HuH-7 (cell line): Measurements from ENCODE around the gene HDC.

Source experiments
- DNase-seq: peaks from one replicate; pipeline ENCODE4 v3.0.0; 2011; ENCODE audit warnings: low spot score

HDC gene

DNA sequence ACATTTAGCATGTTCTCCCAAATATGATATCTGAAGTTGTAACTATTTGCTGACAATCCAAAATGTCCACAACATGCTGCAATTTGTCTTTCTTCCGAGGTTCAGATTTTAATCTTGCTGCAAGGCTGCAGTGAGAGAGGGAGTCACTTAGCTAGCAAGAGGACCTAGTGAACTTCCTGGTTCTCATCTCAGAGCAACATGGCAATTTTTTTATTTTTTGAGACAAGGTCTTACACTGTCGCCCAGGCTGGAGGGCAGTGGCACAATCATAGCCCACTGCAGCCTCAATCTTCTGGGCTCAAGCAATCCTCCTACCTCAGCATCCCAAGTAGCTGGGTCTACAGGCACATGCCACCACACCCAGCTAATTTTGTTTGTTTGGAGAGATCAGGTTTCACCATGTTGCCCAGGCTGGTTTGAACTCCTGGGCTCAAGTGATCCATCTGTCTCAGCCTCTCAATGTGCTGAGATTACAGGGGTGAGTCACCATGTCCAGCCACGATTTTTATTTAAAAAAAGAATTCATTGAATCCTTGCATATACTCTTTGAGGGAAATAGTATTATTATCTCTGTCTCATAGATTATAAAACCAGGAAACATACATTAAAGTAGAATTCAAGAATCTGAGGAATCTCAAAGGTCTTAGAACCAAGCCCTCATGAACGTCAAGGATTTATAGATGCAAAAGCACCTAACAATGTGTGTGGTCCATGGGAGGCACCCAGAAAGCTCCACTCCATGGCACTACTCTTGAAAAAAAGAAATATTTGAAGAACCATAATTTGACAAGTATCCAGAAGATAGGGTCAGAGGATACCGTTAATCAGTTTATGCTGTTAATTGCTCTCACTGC is 9.1 kb downstream of the HDC start:
- no peak for DNase-seq

DNA sequence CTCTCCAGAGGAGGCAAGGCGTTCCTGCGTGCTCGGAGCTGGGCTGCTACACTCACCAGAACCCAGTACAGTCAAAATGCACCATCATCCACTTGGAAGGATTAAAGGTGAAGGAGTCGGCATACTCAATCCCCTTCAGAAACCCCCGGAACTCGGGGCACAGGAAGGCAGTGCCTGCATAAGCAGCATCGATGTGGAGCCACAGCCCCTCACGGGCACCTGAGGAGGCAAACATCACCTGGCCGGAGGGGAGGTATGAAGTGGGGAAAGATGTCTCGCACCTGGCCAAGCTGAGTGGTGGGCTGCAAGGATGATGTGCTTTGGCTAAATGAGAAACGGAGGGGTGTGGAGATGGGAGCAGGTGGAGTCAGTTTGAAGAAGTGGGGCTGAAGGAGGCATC is 13.0 kb downstream of the HDC start:
- no peak for DNase-seq

DNA sequence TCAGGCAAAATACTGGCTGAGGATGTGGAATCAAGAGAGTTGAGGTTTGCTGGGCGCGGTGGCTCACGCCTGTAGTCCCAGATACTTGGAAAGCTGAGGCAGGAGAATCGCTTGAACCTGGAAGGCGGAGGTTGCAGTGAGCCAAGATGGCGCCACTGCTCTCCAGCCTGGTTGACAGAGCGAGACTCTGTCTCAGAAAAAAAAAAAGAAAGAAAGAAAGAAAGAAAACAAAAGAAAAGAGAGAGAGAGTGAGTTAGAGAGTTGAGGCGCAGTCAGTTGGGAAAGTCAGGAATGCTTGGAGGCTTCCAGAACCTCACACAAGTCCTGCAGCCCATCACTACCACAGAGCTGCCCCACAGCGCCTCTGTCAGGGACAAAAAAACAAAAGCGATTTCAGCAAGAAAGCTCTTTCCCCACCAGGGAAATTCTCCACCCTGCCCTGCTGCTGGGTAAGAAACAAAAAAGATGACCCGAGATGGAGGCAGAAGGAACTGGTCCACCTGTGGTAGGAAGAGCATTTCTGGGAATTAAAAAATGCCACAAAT is 13.8 kb downstream of the HDC start:
- DNase-seq, result no peak

DNA sequence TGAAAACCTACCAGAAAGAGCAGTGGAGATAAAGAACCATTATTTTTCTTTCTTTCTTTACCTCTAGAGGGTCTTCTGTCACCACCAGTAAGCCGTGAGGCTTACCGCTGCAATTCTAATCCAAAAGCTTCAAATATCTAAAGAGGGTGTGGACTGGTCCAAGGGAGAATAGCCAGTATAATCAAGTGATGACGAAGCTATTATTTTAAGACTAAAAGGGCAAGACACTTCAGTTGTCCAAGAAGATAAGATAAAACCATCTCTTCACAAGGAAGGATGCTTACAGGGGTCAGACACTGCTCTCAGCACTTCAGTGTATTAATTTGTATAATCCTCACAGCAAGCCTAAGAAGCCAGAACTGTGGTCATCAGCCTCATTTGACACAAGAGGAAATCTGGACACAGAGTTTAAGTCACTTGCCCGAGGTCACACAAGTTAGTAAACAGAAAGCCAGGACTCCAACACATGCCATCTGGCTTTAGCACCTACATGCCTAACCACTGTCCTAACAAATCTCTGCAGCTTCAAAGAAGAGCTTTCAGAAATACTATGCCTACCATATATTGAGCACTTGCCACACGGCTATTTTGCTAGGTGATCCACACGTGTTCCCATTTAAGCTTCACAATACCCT is 14.6 kb downstream of the HDC start:
- no peak for DNase-seq

DNA sequence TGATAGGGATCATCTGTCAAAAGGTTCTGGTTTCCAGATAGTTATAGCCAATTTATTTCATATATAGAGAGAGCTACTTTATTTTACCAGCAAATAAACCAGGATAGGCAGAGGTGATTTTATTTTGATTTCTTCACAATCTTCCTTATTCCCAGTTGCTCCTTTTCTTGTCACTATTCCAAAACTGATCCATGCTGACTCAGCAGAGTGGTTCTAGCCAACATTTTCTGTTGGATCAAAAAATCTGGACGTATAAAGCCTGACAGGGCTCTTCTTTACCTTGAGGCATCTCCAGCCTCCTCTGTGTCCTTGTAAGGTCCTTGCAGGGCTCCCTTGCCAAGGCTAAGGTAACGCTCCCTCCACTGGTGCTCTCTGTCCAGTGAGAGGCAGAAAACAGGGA is 15.8 kb downstream of the HDC start:
- DNase-seq, result no peak

DNA sequence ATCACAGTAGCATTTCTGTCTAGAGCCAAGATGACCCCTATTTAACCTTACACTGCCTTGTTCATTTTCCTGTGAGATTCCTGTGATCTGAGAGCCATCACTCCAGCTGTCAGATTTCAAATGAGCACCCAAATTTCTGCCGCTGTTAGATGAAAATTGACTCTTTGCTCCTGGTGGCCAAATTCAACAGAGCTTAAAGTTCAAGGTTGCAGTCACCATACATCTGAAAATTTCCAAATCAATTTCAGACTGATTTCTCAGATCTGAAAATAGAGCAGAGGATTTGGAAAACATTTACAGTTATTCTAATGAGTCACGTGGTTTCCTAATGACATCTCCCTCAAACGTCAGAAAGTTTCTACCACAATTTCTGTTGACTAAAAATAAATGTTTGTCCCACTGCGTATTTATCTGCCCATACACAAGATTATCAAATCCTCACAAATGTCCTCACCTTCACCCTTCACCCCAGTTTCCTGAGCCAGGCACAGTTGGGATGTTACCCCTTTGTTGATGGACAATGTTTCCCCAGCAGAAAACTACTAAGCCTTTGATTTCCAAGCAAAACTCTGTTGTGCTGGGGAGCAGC is 16.4 kb downstream of the HDC start:
- DNase-seq, result no peak

DNA sequence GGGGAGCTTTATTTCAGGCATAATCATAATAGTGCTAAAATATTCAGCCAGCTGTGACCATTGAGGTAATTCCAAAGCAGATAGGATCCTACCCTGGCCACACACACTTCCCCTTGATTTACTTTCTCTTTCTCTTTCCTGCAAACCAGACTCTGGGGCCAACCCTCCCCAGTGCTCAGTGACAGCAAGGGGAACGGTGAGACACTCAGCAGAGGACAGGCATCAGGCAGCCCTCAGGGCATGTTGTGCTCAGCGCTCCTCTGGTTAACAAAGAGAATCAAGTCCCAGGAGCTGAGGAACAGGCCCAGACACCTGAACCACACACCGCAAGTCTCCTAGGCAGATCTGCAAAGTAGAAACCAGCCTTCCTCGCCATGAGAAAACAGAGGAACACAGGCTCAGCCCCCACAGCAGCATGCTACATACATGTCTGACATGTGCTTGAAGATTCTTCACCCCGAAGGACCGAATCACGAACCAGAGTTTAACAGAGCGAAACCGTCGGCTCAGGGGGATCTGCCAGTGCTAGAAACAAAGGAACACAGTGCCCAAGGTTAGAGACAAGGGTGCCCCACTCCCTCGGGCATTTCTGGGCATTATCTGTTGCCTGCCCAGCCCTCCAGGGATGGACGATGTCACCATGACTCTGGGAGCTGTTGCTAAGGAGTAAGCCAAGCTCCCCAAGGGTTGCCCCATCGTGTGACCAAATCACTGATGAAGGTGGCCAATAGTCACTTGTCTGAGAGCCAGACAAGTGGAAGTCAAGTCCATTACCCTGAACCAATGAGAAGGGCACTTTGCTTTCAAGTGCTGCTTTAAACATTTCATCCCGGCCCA is 17.5 kb downstream of the HDC start:
- DNase-seq, result no peak

DNA sequence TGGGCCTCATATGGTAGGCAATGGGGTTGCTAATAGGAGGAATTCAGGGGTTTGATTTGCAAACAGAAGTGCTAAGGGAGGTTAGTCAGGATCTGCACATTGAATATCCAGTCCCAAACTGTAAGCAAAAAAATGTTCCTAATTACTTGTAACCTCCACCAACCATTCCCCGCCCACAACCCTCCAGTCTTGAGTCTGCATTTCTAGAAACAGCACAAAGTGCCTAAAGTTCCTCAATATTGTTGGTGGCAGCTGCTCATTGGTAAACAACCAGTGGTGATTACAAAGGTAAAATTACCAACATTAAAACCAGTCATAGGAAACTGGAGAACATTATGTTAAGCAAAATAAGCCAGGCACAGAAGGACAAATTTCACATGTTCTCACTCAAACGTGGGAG is 18.9 kb downstream of the HDC start:
- no peak for DNase-seq

DNA sequence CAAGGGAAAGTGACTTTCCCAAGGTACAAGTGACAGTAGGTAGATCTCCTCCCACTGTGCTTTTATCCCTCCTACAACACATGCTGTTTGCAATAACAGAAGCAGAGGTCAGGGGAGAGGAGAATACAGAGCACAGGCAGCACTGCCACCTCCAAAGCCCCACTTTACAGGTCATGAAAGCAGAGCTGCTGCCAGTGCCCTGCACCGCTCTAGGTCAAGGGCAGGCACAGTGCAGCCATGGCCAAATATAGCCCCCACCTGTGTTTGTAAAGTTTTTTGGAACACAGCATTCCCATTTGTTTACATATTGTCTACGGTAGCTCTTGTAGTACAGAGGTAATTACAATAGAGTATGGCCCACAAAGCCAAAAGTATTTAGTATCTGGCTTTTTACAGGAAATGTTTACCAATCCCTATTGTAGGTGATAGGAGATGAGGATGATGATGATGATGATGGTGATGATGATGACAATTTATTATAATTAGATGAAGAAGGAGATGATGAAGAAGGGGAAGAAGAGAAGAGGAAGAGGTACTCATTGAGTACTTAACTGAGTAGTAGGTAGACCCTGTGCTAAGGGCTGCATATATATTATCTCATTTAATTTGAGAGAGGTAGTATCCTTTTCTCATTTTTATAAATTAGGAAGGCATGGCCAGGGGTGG is 20.4 kb downstream of the HDC start:
- DNase-seq, result no peak

DNA sequence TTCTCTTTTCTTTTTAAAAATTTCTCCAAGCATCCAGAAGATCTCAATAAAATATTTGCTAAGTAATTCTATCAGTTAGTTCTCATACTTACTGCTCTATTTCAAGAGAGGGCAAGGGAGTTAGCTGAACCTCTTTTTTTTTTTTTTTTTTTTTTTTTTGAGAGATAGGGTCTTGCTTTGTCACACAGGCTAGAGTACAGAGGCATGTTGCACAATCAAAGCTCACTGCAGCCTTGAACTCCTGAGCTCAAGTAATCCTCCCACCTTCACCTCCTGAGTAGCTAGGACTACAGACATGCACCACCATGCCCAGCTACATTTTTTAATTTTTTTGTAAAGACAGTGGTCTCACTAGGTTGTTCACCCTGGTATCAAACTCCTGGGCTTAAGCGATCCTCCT is 21.4 kb downstream of the HDC start:
- no peak for DNase-seq

DNA sequence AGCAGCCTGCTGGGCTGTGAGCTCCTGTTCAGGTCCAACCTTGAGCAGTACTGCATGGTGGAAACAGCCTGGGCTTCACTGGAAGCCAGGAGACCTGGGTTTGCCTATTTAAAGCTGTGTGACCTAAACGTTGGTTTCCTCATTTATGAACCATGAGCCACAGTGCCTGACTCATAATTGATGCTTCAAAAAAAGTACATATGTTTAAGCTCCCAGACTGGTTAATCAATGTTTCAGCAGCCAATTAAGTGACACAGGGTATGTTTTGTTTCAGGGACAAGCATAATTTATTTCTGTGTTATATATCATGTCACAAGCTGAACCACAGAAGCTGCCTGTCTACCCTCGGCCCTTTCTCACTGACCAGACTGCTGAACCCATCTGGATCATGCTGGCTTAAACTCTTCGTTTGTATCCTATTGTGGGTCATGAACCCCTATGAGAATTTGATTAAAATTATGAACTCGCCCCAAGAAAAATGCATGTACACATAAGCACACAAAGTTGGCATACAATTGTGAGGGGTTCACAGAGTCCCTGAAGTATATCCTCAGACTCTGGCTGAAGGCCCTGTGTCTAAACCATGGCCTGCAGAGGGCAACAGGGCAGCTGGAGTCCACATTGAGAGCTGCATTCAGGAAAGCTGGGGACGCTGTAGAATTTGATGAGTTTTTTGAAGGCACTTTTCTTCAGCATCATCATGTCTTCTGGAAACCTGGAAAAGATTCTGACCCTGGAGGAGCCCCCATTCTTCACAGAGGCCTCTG is 23.7 kb downstream of the HDC start:
- no peak for DNase-seq

DNA sequence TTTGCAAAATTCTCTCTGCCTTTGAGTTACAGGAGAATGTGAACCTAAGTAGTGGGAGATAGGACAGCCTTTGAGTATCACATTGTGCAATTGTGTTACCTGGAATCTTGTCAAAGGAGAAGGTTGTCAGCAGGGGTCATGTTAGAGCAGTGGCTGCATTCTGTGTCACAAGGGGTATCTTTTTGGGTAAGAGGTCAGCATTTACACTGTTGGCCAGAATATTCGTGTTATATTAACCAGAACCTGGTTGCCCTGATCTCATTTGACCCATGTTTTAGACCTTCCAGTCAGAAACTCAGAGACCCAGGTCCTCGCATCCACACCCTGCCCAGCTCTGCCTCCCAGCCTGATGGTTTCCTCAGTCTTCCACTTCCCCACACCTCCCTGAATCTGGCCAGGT is 27.3 kb downstream of the HDC start:
- DNase-seq, result no peak

DNA sequence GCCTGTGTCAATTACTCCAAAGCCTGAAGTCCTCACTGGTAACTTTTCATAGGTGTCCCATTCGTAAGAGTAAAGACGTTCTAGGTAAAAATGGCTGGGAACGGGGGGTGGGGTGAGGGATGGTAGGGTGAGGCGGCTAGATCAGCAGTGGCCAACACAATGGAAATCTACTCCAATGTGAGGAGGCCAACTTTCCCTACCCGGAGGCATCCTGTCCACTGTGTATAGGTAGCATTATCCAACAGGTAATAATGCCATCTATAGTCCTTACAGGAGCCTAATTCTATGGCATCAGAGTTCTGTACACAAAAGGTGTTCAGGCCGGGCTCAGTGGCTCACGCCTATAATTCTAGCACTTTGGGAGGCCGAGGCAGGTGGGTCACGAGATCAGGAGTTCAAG is 29.1 kb downstream of the HDC start:
- DNase-seq, result no peak

DNA sequence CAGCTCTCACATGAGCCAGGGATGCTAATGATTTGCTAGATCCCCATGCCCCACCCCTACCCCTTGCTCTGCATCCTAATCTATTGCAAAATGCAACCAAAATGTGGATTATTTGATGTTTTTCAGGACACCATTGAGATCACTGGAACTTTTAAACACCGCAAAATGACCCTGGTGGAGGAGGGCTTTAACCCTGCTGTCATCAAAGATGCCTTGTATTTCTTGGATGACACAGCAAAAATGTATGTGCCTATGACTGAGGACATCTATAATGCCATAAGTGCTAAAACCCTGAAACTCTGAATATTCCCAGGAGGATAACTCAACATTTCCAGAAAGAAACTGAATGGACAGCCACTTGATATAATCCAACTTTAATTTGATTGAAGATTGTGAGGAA is 29.7 kb downstream of the HDC start:
- no peak for DNase-seq

DNA sequence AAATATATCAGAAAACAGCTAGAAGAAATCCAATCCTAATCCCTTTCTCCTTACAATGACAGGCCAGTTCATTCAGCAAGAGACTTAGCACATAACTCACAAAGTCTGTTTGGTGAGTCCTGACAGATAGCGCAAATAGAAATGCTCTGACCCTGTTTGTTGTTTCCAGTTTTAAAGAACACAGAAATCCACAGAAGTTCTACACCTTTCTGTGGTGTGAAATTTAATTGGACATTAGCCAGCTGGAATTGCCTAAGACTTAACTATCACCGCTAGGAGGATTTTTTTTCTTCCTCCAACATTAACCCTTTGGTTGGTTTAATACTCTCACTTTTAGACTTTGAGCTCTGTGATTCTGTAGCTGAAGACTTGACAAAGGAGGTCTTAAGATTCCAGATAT is 30.8 kb downstream of the HDC start:
- no peak for DNase-seq

DNA sequence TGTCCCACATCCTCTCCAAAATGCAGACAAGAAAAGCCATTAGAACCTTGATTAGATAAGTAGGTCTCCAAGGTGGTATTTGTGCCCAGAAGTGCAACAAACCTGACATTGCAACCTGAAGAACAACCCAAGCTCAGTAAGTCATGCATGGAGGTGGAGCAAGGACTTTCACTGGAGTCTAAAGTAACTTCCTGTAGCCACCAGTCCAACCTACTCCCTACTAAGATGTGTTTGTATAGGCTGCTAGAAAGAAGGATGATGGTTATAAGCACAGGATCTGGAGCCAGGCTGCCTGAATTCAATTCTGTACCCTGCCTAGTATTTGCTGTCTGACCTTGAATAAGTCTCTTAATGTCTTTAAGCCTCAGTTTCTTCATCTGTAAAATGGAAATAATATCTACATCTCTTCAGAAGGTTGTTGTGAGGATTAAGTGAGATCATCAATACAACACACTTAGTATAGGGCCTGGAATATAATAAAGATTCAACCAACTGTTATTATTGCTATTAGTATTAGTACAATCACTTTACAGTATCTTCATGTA is 32.3 kb downstream of the HDC start:
- DNase-seq, result no peak

DNA sequence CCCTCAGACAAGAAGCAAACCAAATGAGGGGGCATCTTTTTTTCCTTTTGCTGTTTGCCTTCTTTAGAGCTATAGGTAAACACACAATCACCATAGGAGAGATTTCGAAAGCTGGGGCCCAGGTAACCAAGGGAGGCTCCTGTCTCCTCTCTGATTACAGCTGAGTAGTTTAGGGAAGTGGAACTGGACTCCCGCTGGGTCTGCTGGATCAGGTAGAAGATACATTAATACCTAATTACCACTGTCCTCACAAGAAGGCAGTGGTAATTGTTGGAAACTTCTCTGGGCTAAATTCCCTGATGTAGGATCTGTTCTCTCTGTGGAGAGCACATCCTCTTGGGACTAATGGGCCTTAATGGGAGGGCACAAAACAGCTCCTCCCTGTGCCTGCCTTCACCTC is 32.7 kb downstream of the HDC start:
- DNase-seq, result no peak

DNA sequence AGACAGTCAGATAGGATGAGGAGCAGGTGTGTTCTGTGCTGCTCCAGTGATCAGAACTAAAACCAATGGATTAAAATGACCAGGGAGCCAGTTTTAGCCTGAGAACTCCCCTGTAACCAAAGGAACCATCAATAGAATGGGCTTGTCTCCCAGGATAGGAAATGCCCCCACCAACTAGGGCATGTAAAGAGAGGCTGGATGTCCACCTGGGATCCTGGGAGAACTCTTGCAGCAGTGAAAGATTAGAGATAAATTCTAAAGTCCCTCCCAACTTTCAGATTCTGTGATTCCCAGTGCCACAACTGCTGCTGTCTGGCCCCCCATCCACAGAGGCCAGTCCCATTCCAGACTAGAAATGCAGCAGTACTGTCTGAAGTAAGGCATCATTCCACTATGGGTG is 33.8 kb downstream of the HDC start:
- DNase-seq, result no peak

DNA sequence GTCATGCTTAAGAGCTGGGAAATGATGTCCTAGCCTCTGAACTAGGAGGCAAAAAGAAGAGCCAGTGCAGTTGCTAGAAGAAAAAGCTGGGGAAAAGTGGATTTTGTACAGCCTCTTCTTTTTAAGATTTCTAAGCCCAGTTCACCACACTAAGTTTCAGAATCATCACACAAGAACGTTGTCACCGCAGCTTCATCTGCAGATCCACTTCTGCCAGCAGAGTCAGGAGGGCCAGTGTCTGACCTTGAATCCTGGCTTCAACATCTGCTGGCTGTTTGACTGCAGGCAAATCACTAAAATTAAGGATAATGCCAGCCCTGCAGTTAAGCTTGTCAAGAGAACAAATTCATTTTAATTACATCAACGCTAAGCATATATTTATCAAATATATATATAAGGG is 36.2 kb downstream of the HDC start:
- no peak for DNase-seq

DNA sequence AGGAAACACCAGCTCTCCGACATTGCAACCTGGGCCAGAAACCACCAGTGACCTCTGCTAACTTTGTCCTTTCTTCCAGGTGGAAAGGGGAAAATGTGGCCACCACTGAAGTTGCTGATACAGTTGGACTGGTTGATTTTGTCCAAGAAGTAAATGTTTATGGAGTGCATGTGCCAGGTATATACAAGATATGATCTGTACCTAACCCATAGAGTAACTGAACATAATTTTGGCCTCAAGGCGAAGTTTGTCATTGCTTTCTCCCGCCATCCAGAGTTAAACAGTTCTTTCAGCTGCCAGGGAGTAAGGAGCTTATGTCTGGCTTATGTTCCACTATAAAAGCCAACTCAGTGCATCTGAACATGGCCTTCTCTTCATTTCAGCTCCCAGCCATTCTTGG is 36.7 kb downstream of the HDC start:
- DNase-seq, result no peak

DNA sequence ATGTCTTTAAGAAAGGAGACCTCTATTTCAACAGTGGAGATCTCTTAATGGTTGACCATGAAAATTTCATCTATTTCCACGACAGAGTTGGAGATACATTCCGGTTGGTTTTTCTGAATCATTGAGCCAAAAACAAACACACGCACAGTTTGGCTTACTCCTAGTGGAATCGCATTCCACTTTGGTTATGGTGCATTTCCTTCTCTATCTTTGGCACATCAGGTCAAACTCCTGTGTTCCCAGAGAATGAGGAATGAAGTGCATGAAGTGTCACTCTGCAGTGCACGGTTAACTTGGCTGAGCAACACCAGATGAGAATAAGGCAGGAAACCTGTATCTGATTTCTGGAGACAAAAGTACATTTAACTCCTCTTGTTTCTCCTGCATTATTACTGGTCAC is 38.5 kb downstream of the HDC start:
- DNase-seq, result no peak
